ENCODE measurements around the gene PLA2G4D.
A peak's percentile ranks its signal among the peaks of the same experiment; 100 is the strongest.

PLA2G4D gene

GRCh38 chr15:42050484-42051255, 43.7 kb downstream of the PLA2G4D start:
- no peaks in the 10 kb centered on the region for H3K36me3 ChIP-seq
- H3K4me3 ChIP-seq (ENCODE audit: low read depth, low read length) = peak overlapping the region; percentile 18
- H3K9me3 ChIP-seq (ENCODE audit: severe bottlenecking) = no peaks in the 10 kb centered on the region
- H3K27ac ChIP-seq = peak overlapping the region; percentile 72
- peak; percentile 54 for DNase-seq
- no peaks in the 10 kb centered on the region for H3K27me3 ChIP-seq (ENCODE audit: insufficient read depth, low read depth, severe bottlenecking)
- no peak for TF ChIP-seq CTCF (IDR thresholded peaks at IDR 0.05; ENCODE audit: low read depth, low read length)

GRCh38 chr15:42048821-42049200, 45.6 kb downstream of the PLA2G4D start:
- DNase-seq = no peak
- Histone ChIP-seq H3K27me3 (ENCODE audit: insufficient read depth, low read depth, severe bottlenecking) (no peaks in the 10 kb centered on the region), H3K36me3 (no peaks in the 10 kb centered on the region), H3K9me3 (ENCODE audit: severe bottlenecking) (no peaks in the 10 kb centered on the region), H3K4me3 (ENCODE audit: low read depth, low read length) (no peak overlapping the region), H3K27ac (no peak overlapping the region)
- TF ChIP-seq CTCF (IDR thresholded peaks at IDR 0.05; ENCODE audit: low read depth, low read length) = no peak

- no peaks in the 10 kb centered on the region for H3K27me3 ChIP-seq (ENCODE audit: insufficient read depth, low read depth, severe bottlenecking)
- no peak for DNase-seq
- H3K27ac ChIP-seq = no peak overlapping the region
- H3K4me3 ChIP-seq (ENCODE audit: low read depth, low read length) = no peak overlapping the region
- no peak for TF ChIP-seq CTCF (IDR thresholded peaks at IDR 0.05; ENCODE audit: low read depth, low read length)
- H3K36me3 ChIP-seq = no peaks in the 10 kb centered on the region
- no peaks in the 10 kb centered on the region for H3K9me3 ChIP-seq (ENCODE audit: severe bottlenecking)
Measured at GRCh38 chr15:42048080-42048820, 46.1 kb downstream of the PLA2G4D start.

- Histone ChIP-seq H3K4me3 (ENCODE audit: low read depth, low read length) (no peak overlapping the region), H3K36me3 (no peaks in the 10 kb centered on the region), H3K9me3 (ENCODE audit: severe bottlenecking) (no peaks in the 10 kb centered on the region), H3K27ac (no peak overlapping the region), H3K27me3 (ENCODE audit: insufficient read depth, low read depth, severe bottlenecking) (no peaks in the 10 kb centered on the region)
- DNase-seq = no peak
- no peak for TF ChIP-seq CTCF (IDR thresholded peaks at IDR 0.05; ENCODE audit: low read depth, low read length)
Measured at GRCh38 chr15:42046597-42046996, 47.8 kb downstream of the PLA2G4D start.

GRCh38 chr15:42045211-42045615, 49.1 kb downstream of the PLA2G4D start:
- TF ChIP-seq CTCF (IDR thresholded peaks at IDR 0.05; ENCODE audit: low read depth, low read length) = no peak
- Histone ChIP-seq H3K9me3 (ENCODE audit: severe bottlenecking) (no peaks in the 10 kb centered on the region), H3K27ac (no peak overlapping the region), H3K27me3 (ENCODE audit: insufficient read depth, low read depth, severe bottlenecking) (no peaks in the 10 kb centered on the region), H3K4me3 (ENCODE audit: low read depth, low read length) (no peak overlapping the region), H3K36me3 (no peaks in the 10 kb centered on the region)
- no peak for DNase-seq

Data from WERI-Rb-1 (cell line).